H54 (cell line): Measurements from ENCODE around the gene PLXDC2.

Source experiments
- DNase-seq: peaks from one replicate; pipeline ENCODE4 v3.0.0; 2011; ENCODE audit warnings: low spot score, mixed read lengths; ENCODE audit not compliant: insufficient read length
- FAIRE-seq: peaks from 3 replicates; lab custom pipeline; 2011; peaks lifted over from hg19 to GRCh38; lab: Jason Lieb, UNC
- POLR2A ChIP-seq: IDR thresholded peaks from 2 replicates; pipeline ENCODE4 v1.6.1; 2011; ENCODE audit warnings: low read depth, mild to moderate bottlenecking, low read length

Gene PLXDC2

GRCh38 chr10:20237586-20237985 is 421.4 kb downstream of the PLXDC2 start:
- no peak for TF ChIP-seq POLR2A
- DNase-seq, result no peak
- FAIRE-seq, result no peak

GRCh38 chr10:20240643-20241042 is 424.4 kb downstream of the PLXDC2 start:
- FAIRE-seq (no peak), DNase-seq (no peak)
- TF ChIP-seq POLR2A, result no peak

- FAIRE-seq, result no peak
- TF ChIP-seq POLR2A, result no peak
- DNase-seq, result no peak
Observed at GRCh38 chr10:20247454-20247853, 431.2 kb downstream of the PLXDC2 start.

GRCh38 chr10:20247891-20248708 is 431.9 kb downstream of the PLXDC2 start:
- DNase-seq (no peak), FAIRE-seq (no peak)
- no peak for TF ChIP-seq POLR2A

- FAIRE-seq (no peak), DNase-seq (no peak)
- TF ChIP-seq POLR2A, result no peak
Observed at GRCh38 chr10:20254078-20254477, 437.8 kb downstream of the PLXDC2 start.

- DNase-seq (no peak), FAIRE-seq (no peak)
- TF ChIP-seq POLR2A, result no peak
Observed at GRCh38 chr10:20254497-20254896, 438.3 kb downstream of the PLXDC2 start.

GRCh38 chr10:20256969-20257368 is 440.7 kb downstream of the PLXDC2 start:
- FAIRE-seq (no peak), DNase-seq (no peak)
- TF ChIP-seq POLR2A, result no peak

- DNase-seq (no peak), FAIRE-seq (no peak)
Observed at GRCh38 chr10:20257422-20257821, 441.2 kb downstream of the PLXDC2 start.

GRCh38 chr10:20265146-20265545 is 448.9 kb downstream of the PLXDC2 start:
- FAIRE-seq (no peak), DNase-seq (no peak)
- no peak for TF ChIP-seq POLR2A

More at GRCh38 chr10:20257422-20257821, 441.2 kb downstream of the PLXDC2 start:
- no peak for TF ChIP-seq POLR2A

GRCh38 chr10:20267734-20268133 is 451.5 kb downstream of the PLXDC2 start:
- no peak for FAIRE-seq
- no peak for TF ChIP-seq POLR2A
- no peak for DNase-seq

GRCh38 chr10:20271490-20271889 is 455.3 kb downstream of the PLXDC2 start:
- no peak for TF ChIP-seq POLR2A
- FAIRE-seq (no peak), DNase-seq (no peak)

- no peak for FAIRE-seq
- TF ChIP-seq POLR2A, result no peak
- DNase-seq, result no peak
Observed at GRCh38 chr10:20272608-20273007, 456.4 kb downstream of the PLXDC2 start.

- DNase-seq (no peak), FAIRE-seq (no peak)
- no peak for TF ChIP-seq POLR2A
Observed at GRCh38 chr10:20274571-20274970, 458.3 kb downstream of the PLXDC2 start.

GRCh38 chr10:20276127-20276979 is 460.1 kb downstream of the PLXDC2 start:
- no peak for TF ChIP-seq POLR2A
- DNase-seq (no peak), FAIRE-seq (no peak)
